PC-9 (cell line): Measurements from ENCODE around the gene C16orf86. TPM values are rescaled to one million over a fixed set of nuclear protein-coding genes. Genes with fewer than 3 reads are reported as not detected.
"Not testable (repeated sequence)": the region's sequence is repeated elsewhere in the genome, so short reads cannot be mapped to it uniquely, and the experiment has no call there.

Source experiments
- BruUV-seq: library from RNA; stranded (reverse); fragments of 400-500 nt; replicated peaks from 2 replicates; lab custom pipeline; 2021; lab: Mats Ljungman, UMichigan
- CTCF ChIA-PET: fragments of 300-600 bp; sonication (Branson Sonifier 250); formaldehyde crosslinking; loops from one replicate; lab custom pipeline; 2022; ENCODE audit warnings: antibody characterized with exemption; lab: Charles Lee
- POLR2A ChIA-PET: fragments of 300-600 bp; sonication (Branson Sonifier 250); formaldehyde crosslinking; loops from one replicate; lab custom pipeline; 2022; ENCODE audit warnings: antibody characterized with exemption; ENCODE audit not compliant: unreplicated experiment; lab: Charles Lee
- DNase-seq, 2 experiments: peaks; one replicate each; pipeline versions ENCODE4 v3.0.0 to v3.0.0-alpha.2; 2015 to 2022; ENCODE audit warnings: mixed read lengths in 1 of 2
- H2AFZ ChIP-seq: fragments of 200-600 bp; sonication (generic); 2 replicates; pipeline ENCODE4 v1.8.1; 2017; ENCODE audit warnings: antibody characterized with exemption
- H3F3A ChIP-seq: fragments of 200-600 bp; sonication (generic); 2 replicates; pipeline ENCODE4 v1.8.1; 2017; ENCODE audit warnings: antibody characterized with exemption, mild to moderate bottlenecking, low read depth; ENCODE audit not compliant: insufficient read depth
- H3K27ac ChIP-seq: fragments of 200-600 bp; sonication (generic); 2 replicates; pipeline ENCODE4 v1.6.1; 2016; ENCODE audit warnings: mixed run types
- H3K27me3 ChIP-seq: fragments of 200-600 bp; sonication (generic); 2 replicates; pipeline ENCODE4 v1.6.1; 2016; ENCODE audit warnings: low read depth, mixed run types; ENCODE audit not compliant: insufficient read depth
- H3K36me3 ChIP-seq: fragments of 200-600 bp; sonication (generic); 2 replicates; pipeline ENCODE4 v1.6.1; 2016; ENCODE audit warnings: low read depth, mixed run types
- H3K4me1 ChIP-seq: fragments of 200-600 bp; sonication (generic); replicated peaks from 2 replicates; pipeline ENCODE4 v1.6.1; 2016; ENCODE audit warnings: mixed run types; ENCODE audit not compliant: insufficient read depth
- H3K4me2 ChIP-seq: fragments of 200-600 bp; sonication (generic); 2 replicates; pipeline ENCODE4 v1.6.1; 2017; ENCODE audit warnings: mixed run types
- H3K4me3 ChIP-seq: fragments of 200-600 bp; sonication (generic); 2 replicates; pipeline ENCODE4 v1.6.1; 2016; ENCODE audit warnings: mixed run types
- H3K79me2 ChIP-seq: fragments of 200-600 bp; sonication (generic); 2 replicates; pipeline ENCODE4 v1.6.1; 2017; ENCODE audit warnings: low read depth, mixed run types
- H3K9me2 ChIP-seq: fragments of 200-600 bp; sonication (generic); 2 replicates; pipeline ENCODE4 v1.8.1; 2017; ENCODE audit warnings: mild to moderate bottlenecking; ENCODE audit not compliant: insufficient read depth
- H3K9me3 ChIP-seq: fragments of 200-600 bp; sonication (generic); 2 replicates; pipeline ENCODE4 v1.8.1; 2016; ENCODE audit warnings: low read depth; ENCODE audit not compliant: insufficient read depth
- H4K20me1 ChIP-seq: fragments of 200-600 bp; sonication (generic); 2 replicates; pipeline ENCODE4 v1.8.1; 2017; ENCODE audit not compliant: insufficient read depth
- EZH2 ChIP-seq: fragments of 200-600 bp; sonication (generic); IDR thresholded peaks from 2 replicates; pipeline ENCODE4 v1.8.0; 2017; ENCODE audit warnings: antibody characterized with exemption, low read depth
- intact Hi-C: fragments of 100-400 bp; cut with micrococcal nuclease; formaldehyde crosslinking; loops from one replicate; pipeline ENCODE4 v1.10.0; 2022; ENCODE audit not compliant: unreplicated experiment
- total RNA-seq: library from RNA; stranded (reverse); gene quantifications from 2 replicates; pipeline ENCODE4 v1.2.3, GENCODE V29; 2021
- TF ChIP-seq, protein P1 (sequence below): fragments of 200-600 bp; sonication (generic); conservative IDR thresholded peaks from 2 replicates; pipeline ENCODE4 v1.6.1; 2017; ENCODE audit warnings: mixed run types, antibody characterized with exemption, mild to moderate bottlenecking, moderate library complexity

C16orf86 gene
- total RNA-seq, 1 experiment from 2014 or later = 0.46 TPM

DNA sequence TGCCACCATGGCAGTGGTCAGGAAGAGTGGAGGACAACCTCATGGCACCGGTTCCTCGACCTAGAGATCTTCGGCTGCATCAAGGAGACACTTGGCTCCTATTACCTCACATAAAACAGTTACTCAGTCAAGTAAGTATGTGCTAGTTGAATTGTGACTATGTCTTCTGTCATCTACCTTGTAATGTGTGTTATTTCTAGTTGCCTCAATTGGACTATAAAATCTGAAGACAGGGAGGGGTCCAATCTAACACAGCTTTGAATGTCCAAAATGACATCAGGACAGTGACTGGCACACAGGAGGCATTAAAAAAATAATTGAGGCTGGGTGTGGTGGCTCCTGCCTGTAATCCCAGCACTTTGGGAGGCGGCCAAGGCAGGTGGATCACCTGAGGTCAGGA lies 17.2 kb downstream of the C16orf86 start:
- no TSS peak for BruUV-seq
- H3K27me3 ChIP-seq = no peaks in the 10 kb centered on the region

DNA sequence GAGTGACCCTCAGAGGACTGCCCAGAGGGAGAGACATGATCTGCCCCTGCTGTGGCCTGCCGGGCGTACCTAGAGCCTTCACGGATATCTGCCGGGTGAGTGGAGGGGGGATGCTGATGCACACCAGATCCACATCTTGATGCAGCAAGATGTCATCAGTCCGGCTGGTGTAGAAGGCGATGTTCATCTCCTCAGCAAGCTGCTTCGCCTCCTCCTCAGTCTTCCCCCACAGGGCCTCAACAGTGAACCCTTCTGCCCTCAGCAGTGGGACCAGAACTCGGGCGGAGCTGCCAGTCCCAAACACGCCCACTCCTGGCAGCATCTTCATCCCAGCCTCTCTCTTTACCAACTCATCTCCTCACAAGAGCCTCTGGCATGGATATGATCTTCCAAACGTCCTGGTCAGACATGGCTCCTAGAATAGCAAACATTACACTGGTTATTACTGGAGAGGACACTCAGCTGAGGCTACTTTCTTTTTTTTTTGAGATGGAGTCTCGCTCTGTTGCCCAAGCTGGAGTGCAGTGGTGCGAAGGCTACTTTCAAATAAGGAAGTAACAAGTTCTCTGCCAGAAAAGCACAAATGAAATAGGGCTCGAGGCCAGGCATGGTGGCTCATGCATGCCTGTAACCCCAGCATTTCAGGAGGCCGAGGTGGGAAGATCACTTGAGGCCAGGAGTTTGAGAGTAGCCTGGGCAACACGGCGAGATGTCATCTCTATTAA lies 18.9 kb downstream of the C16orf86 start:
- TF ChIP-seq, protein P1, sequence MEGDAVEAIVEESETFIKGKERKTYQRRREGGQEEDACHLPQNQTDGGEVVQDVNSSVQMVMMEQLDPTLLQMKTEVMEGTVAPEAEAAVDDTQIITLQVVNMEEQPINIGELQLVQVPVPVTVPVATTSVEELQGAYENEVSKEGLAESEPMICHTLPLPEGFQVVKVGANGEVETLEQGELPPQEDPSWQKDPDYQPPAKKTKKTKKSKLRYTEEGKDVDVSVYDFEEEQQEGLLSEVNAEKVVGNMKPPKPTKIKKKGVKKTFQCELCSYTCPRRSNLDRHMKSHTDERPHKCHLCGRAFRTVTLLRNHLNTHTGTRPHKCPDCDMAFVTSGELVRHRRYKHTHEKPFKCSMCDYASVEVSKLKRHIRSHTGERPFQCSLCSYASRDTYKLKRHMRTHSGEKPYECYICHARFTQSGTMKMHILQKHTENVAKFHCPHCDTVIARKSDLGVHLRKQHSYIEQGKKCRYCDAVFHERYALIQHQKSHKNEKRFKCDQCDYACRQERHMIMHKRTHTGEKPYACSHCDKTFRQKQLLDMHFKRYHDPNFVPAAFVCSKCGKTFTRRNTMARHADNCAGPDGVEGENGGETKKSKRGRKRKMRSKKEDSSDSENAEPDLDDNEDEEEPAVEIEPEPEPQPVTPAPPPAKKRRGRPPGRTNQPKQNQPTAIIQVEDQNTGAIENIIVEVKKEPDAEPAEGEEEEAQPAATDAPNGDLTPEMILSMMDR = no peak
- no peak for TF ChIP-seq EZH2

More for the DNA sequence above, 17.2 kb downstream of the C16orf86 start:
- Histone ChIP-seq H3K4me1 (no peaks in the 10 kb centered on the region), H3K4me2 (no peak overlapping the region), H3K36me3 (no peaks in the 10 kb centered on the region), H3K27ac (no peak overlapping the region), H4K20me1 (no peaks in the 10 kb centered on the region), H2AFZ (no peak overlapping the region), H3K4me3 (no peak overlapping the region), H3K9me2 (no peaks in the 10 kb centered on the region), H3K79me2 (no peaks in the 10 kb centered on the region), H3F3A (no peaks in the 10 kb centered on the region), H3K9me3 (no peaks in the 10 kb centered on the region)
- intact Hi-C loops = no loop called here
- ChIA-PET CTCF (interaction anchor here (0.5 kb wide), 1 partner anchor 249 kb away, joined by 4 read pairs; no protein-coding TSS in a partner anchor), POLR2A (no interaction called here)
- no peak for DNase-seq
- TF ChIP-seq EZH2 = no peak

DNA sequence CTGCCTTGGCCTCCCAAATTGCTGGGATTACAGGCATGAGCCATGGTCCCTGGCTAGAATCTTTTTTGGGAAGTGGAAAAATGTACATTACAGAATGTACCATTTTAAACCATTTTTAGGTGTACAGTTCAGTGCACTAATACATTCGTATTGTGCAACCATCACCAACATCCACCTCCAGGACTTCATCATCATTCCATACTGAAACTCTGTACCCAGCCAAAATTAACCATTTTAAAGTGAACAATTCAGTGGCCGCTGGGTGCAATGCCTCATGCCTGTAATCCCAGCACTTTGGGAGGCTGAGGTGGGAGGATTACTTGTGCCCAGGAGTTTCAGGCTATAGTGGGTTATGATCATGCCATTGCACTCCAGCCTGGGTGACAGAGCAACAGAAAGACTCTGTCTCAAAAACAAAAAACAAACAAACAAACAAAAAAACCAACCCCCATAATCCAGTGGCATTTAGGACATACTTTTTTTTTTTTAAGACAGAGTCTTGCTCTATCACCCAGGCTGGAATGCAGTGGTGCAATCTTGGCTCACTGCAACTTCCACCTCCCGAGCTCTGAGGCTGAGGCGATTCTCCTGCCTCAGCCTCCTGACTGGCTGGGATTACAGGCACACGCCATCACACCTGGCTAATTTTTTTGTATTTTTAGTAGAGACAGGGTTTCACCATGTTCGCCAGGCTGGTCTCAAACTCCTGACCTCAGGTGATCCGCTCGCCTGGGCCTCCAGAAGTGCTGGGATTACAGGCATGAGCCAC lies 27.1 kb downstream of the C16orf86 start:
- Histone ChIP-seq H3F3A (peaks cover 19% of the 10 kb centered on the region; the same call in 1 of the 2 replicates), H3K79me2 (peaks cover 14% of the 10 kb centered on the region; the same call in 1 of the 2 replicates), H3K4me1 (peaks cover 23% of the 10 kb centered on the region)
- H3K27me3 ChIP-seq, H2AFZ ChIP-seq, H3K36me3 ChIP-seq, POLR2A ChIA-PET, H3K4me3 ChIP-seq, H3K4me2 ChIP-seq, H4K20me1 ChIP-seq, CTCF ChIA-PET, H3K27ac ChIP-seq, BruUV-seq, intact Hi-C loops, H3K9me3 ChIP-seq, H3K9me2 ChIP-seq: not testable (repeated sequence)
- peak in 1 of 2 experiments; percentile 40 for DNase-seq

More for the DNA sequence above, 18.9 kb downstream of the C16orf86 start:
- Histone ChIP-seq H3K4me1 (no peaks in the 10 kb centered on the region), H3K9me3 (no peaks in the 10 kb centered on the region), H3K27ac (no peak overlapping the region), H2AFZ (no peak overlapping the region), H3K9me2 (no peaks in the 10 kb centered on the region), H3K4me3 (no peak overlapping the region), H4K20me1 (no peaks in the 10 kb centered on the region), H3K36me3 (no peaks in the 10 kb centered on the region), H3K79me2 (no peaks in the 10 kb centered on the region), H3K4me2 (no peak overlapping the region), H3K27me3 (no peaks in the 10 kb centered on the region), H3F3A (peaks cover 3% of the 10 kb centered on the region; the same call in 1 of the 2 replicates)
- no peak for DNase-seq
- CTCF ChIA-PET = no interaction called here
- intact Hi-C loops = no loop called here
- no TSS peak for BruUV-seq
- POLR2A ChIA-PET = no interaction called here

DNA sequence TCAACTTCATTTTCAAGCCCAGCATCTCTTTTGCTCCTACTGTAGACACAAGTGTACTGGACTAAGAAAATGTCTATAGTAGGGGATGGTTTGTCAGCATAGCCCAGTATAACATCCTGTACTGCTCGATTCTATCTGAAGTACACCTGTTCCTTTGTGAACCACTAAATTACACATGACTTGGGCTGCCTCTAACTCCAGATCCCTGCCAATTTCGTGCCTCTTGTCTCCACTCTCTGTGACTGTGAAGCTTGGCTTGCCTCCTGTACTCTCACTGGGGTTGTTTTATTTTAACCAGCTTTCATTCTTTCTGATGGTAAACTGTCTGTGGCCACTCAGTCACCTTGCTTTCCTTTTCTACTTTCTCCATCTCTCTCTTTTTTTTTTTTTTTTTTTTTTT lies 28.0 kb downstream of the C16orf86 start:
- CTCF ChIA-PET = no interaction called here

More for the DNA sequence above, 28.0 kb downstream of the C16orf86 start:
- no peaks in the 10 kb centered on the region for H3K36me3 ChIP-seq
- H3K27me3 ChIP-seq = no peaks in the 10 kb centered on the region
- POLR2A ChIA-PET = no interaction called here
- no TSS peak for BruUV-seq
- intact Hi-C loops = no loop called here
- no peak for TF ChIP-seq EZH2
- TF ChIP-seq, protein P1 = no peak
- H3K79me2 ChIP-seq = peaks cover 17% of the 10 kb centered on the region; the same call in 1 of the 2 replicates
- H3K4me1 ChIP-seq = peaks cover 23% of the 10 kb centered on the region
- no peaks in the 10 kb centered on the region for H4K20me1 ChIP-seq
- no peaks in the 10 kb centered on the region for H3K9me2 ChIP-seq
- no peak overlapping the region for H2AFZ ChIP-seq
- H3K4me3 ChIP-seq = no peak overlapping the region
- peaks cover 19% of the 10 kb centered on the region; the same call in 1 of the 2 replicates for H3F3A ChIP-seq
- no peak overlapping the region for H3K4me2 ChIP-seq
- H3K27ac ChIP-seq = no peak overlapping the region
- no peak for DNase-seq
- H3K9me3 ChIP-seq = 0 out of 2 replicates have a peak, but pooled peaks cover 4% of the 10 kb centered on the region
